H9 (cell line): ENCODE results near the gene LSM7. TPM values are rescaled to one million over a fixed set of nuclear protein-coding genes. Genes with fewer than 3 reads are reported as not detected.

Experiments
- DNase-seq: peaks from one replicate; pipeline ENCODE4 v3.0.0-alpha.2; 2017
- H2AFZ ChIP-seq: one replicate; pipeline ENCODE4 v1.6.1; 2013; ENCODE audit warnings: mild to moderate bottlenecking, low read length, control low read depth, moderate library complexity
- H2AK5ac ChIP-seq: 2 replicates; pipeline ENCODE4 v1.6.1; 2013; ENCODE audit warnings: low read length, control low read depth, mixed read lengths; ENCODE audit not compliant: insufficient read length
- H2BK120ac ChIP-seq: one replicate; pipeline ENCODE4 v1.6.1; 2013; ENCODE audit warnings: low read depth, mild to moderate bottlenecking, low read length, control low read depth, inconsistent platforms; ENCODE audit not compliant: poor library complexity, severe bottlenecking
- H2BK12ac ChIP-seq: 2 replicates; pipeline ENCODE4 v1.6.1; 2013; ENCODE audit warnings: low read length, control low read depth, mixed read lengths, low read depth; ENCODE audit not compliant: insufficient read length
- H2BK15ac ChIP-seq: 2 replicates; pipeline ENCODE4 v1.6.1; 2013; ENCODE audit warnings: low read depth, low read length, control low read depth
- H2BK20ac ChIP-seq: one replicate; pipeline ENCODE4 v1.6.1; 2013; ENCODE audit warnings: low read depth, mild to moderate bottlenecking, low read length, control low read depth, inconsistent platforms; ENCODE audit not compliant: poor library complexity, severe bottlenecking
- H2BK5ac ChIP-seq: 2 replicates; pipeline ENCODE4 v1.6.1; 2013; ENCODE audit warnings: low read length, control low read depth, mixed read lengths; ENCODE audit not compliant: insufficient read length
- H3K14ac ChIP-seq: 2 replicates; pipeline ENCODE4 v1.6.1; 2013; ENCODE audit warnings: low read length, control low read depth; ENCODE audit not compliant: insufficient read depth
- H3K18ac ChIP-seq: 2 replicates; pipeline ENCODE4 v1.6.1; 2013; ENCODE audit warnings: low read depth, mild to moderate bottlenecking, mixed read lengths, low read length, control low read depth; ENCODE audit not compliant: insufficient read length
- H3K23ac ChIP-seq: 2 replicates; pipeline ENCODE4 v1.6.1; 2013; ENCODE audit warnings: low read length, control low read depth, mixed read lengths, low read depth; ENCODE audit not compliant: insufficient read length
- H3K23me2 ChIP-seq: 2 replicates; pipeline ENCODE4 v1.6.1; 2013; ENCODE audit warnings: low read depth, mild to moderate bottlenecking, mixed read lengths, low read length, control low read depth; ENCODE audit not compliant: insufficient read length, poor library complexity, severe bottlenecking
- H3K27ac ChIP-seq: 2 replicates; pipeline ENCODE4 v1.5.1; 2013; ENCODE audit warnings: low read length, control low read depth, mixed read lengths, low read depth; ENCODE audit not compliant: insufficient read length
- H3K27me3 ChIP-seq: 2 replicates; pipeline ENCODE4 v1.6.1; 2013; ENCODE audit warnings: low read length, control low read depth, inconsistent platforms; ENCODE audit not compliant: insufficient read depth
- H3K4ac ChIP-seq: 2 replicates; pipeline ENCODE4 v1.6.1; 2013; ENCODE audit warnings: low read depth, mild to moderate bottlenecking, control low read depth, inconsistent platforms, low read length, moderate library complexity
- H3K4me1 ChIP-seq: 2 replicates; pipeline ENCODE4 v1.6.1; 2013; ENCODE audit warnings: low read length, control low read depth, inconsistent platforms; ENCODE audit not compliant: insufficient read depth
- H3K4me2 ChIP-seq: 2 replicates; pipeline ENCODE4 v1.6.1; 2013; ENCODE audit warnings: low read length, control low read depth, mixed read lengths; ENCODE audit not compliant: insufficient read length, insufficient read depth
- H3K56ac ChIP-seq: 2 replicates; pipeline ENCODE4 v1.6.1; 2013; ENCODE audit warnings: low read depth, mild to moderate bottlenecking, mixed read lengths, low read length, control low read depth; ENCODE audit not compliant: insufficient read length
- H3K79me1 ChIP-seq: 2 replicates; pipeline ENCODE4 v1.6.1; 2013; ENCODE audit warnings: low read depth, mild to moderate bottlenecking, moderate library complexity, low read length, control low read depth, inconsistent platforms; ENCODE audit not compliant: insufficient read depth, poor library complexity, severe bottlenecking
- H3K79me2 ChIP-seq: 2 replicates; pipeline ENCODE4 v1.6.1; 2013; ENCODE audit warnings: low read length, control low read depth, inconsistent platforms; ENCODE audit not compliant: insufficient read depth
- H3K9ac ChIP-seq: 2 replicates; pipeline ENCODE4 v1.6.1; 2013; ENCODE audit warnings: low read length, control low read depth, mixed read lengths; ENCODE audit not compliant: insufficient read length; ENCODE audit errors: extremely low read depth
- H3K9me3 ChIP-seq: one replicate; pipeline ENCODE4 v1.6.1; 2013; ENCODE audit warnings: low read depth, low read length, inconsistent platforms; ENCODE audit not compliant: control insufficient read depth
- H3T11ph ChIP-seq: one replicate; pipeline ENCODE4 v1.6.1; 2013; ENCODE audit warnings: mild to moderate bottlenecking, low read length, control low read depth, inconsistent platforms
- H4K20me1 ChIP-seq: one replicate; pipeline ENCODE4 v1.6.1; 2013; ENCODE audit not compliant: control insufficient read depth, insufficient read length, insufficient read depth
- H4K5ac ChIP-seq: 2 replicates; pipeline ENCODE4 v1.6.1; 2013; ENCODE audit warnings: low read depth, mild to moderate bottlenecking, mixed read lengths, low read length, control low read depth; ENCODE audit not compliant: insufficient read length
- H4K8ac ChIP-seq: replicated peaks from 2 replicates; pipeline ENCODE4 v1.6.1; 2013; ENCODE audit warnings: low read length, control low read depth, mixed read lengths, low read depth; ENCODE audit not compliant: insufficient read length
- H4K91ac ChIP-seq: 2 replicates; pipeline ENCODE4 v1.6.1; 2013; ENCODE audit warnings: low read depth, mild to moderate bottlenecking, moderate library complexity, mixed read lengths, low read length, control low read depth; ENCODE audit not compliant: insufficient read length
- H3K27ac Mint-ChIP-seq, 3 experiments: 2 replicates in 2 of 3; 3 replicates in 1 of 3; pipeline ENCODE4 v1.8.0; 2020 to 2021; ENCODE audit warnings: mixed read lengths in 3 of 3, mild to moderate bottlenecking in 1 of 3, moderate library complexity in 1 of 3
- H3K27me3 Mint-ChIP-seq: 2 replicates; pipeline ENCODE4 v1.8.0; 2021; ENCODE audit warnings: low read depth, mild to moderate bottlenecking, moderate library complexity, mixed read lengths
- H3K36me3 Mint-ChIP-seq, 3 experiments: 2 replicates in 2 of 3; 3 replicates in 1 of 3; pipeline ENCODE4 v1.8.0; 2020 to 2021; ENCODE audit warnings: low read depth in 3 of 3, mixed read lengths in 3 of 3; ENCODE audit not compliant: insufficient read depth in 1 of 3
- H3K4me1 Mint-ChIP-seq, 2 experiments: 2 replicates each; pipeline ENCODE4 v1.8.0; 2020; ENCODE audit warnings: mixed read lengths in 2 of 2
- H3K4me3 Mint-ChIP-seq, 2 experiments: 2 replicates in 1 of 2; 3 replicates in 1 of 2; pipeline ENCODE4 v1.8.0; 2020 to 2021; ENCODE audit warnings: mild to moderate bottlenecking in 2 of 2, mixed read lengths in 2 of 2, moderate library complexity in 1 of 2
- H3K9me3 Mint-ChIP-seq, 2 experiments: 2 replicates in 1 of 2; 3 replicates in 1 of 2; pipeline ENCODE4 v1.8.0; 2020; ENCODE audit warnings: mild to moderate bottlenecking in 2 of 2, mixed read lengths in 2 of 2, moderate library complexity in 1 of 2
- CTCF ChIP-seq: fragments of 200-600 bp; sonication (generic); conservative IDR thresholded peaks from 3 replicates; pipeline ENCODE4 v1.8.0; 2021; ENCODE audit warnings: antibody characterized with exemption, mild to moderate bottlenecking
- WGBS: extraction: QIAGEN DNeasy Blood & Tissue Kit; methylation state at CpG from one replicate; pipeline ENCODE4 v1.1.7; 2013; ENCODE audit warnings: missing lambda C conversion rate, low lambda C conversion rate, mixed read lengths; ENCODE audit not compliant: insufficient read length; ENCODE audit errors: extremely low coverage; 5-methylcytosine and 5-hydroxymethylcytosine counted together
- total RNA-seq: library from RNA; stranded (reverse); gene quantifications from 2 replicates; pipeline ENCODE4 v1.2.1, GENCODE V29; 2021

The LSM7 gene
- total RNA-seq, 1 experiment from 2014 or later, result 187 TPM

- Histone ChIP-seq H3K56ac (no peak overlapping the region), H2AK5ac (no peak overlapping the region), H3K23ac (no peak overlapping the region), H2BK120ac (no peak overlapping the region), H4K8ac (no peak overlapping the region), H4K5ac (no peak overlapping the region), H3T11ph (no peak overlapping the region), H2BK15ac (no peak overlapping the region; the same call in 1 of the 2 replicates), H3K4me1 (no peaks in the 10 kb centered on the region), H3K4ac (no peak overlapping the region), H2AFZ (no peak overlapping the region), H3K27me3 (no peaks in the 10 kb centered on the region), H2BK5ac (no peak overlapping the region), H3K9ac (no peak overlapping the region), H2BK20ac (no peak overlapping the region), H4K20me1 (no peaks in the 10 kb centered on the region), H3K79me2 (no peaks in the 10 kb centered on the region), H3K4me2 (no peak overlapping the region), H4K91ac (no peak overlapping the region), H3K27ac (no peak overlapping the region), H3K14ac (no peak overlapping the region), H3K79me1 (no peaks in the 10 kb centered on the region), H3K9me3 (no peaks in the 10 kb centered on the region), H3K18ac (no peak overlapping the region), H3K23me2 (no peaks in the 10 kb centered on the region), H2BK12ac (no peak overlapping the region)
- H3K4me1 Mint-ChIP-seq, result peaks cover 4% of the 10 kb centered on the region in 2 experiments; a peak in 1 of 4 replicates
- H3K27me3 Mint-ChIP-seq, result peaks cover 41% of the 10 kb centered on the region
- no peak for DNase-seq
- H3K4me3 Mint-ChIP-seq, result no peak overlapping the region
- H3K9me3 Mint-ChIP-seq, result peaks cover 20 to 24% of the 10 kb centered on the region in 2 experiments
- WGBS, result no CpG with 5 or more reads among the region's 15 CpGs
- peaks cover 0 to 9% (median 4%) of the 10 kb centered on the region in 3 experiments; a peak in 3 of 7 replicates for H3K36me3 Mint-ChIP-seq
- TF ChIP-seq CTCF, result no peak
- H3K27ac Mint-ChIP-seq, result no peak overlapping the region
These were observed 48.6 kb upstream of the LSM7 start for GRCh38 chr19:2376784-2377519.
